ENCODE measurements around the gene TAF4.
"Not testable (repeated sequence)": the region's sequence is repeated elsewhere in the genome, so short reads cannot be mapped to it uniquely, and the experiment has no call there.

The TAF4 gene

DNA sequence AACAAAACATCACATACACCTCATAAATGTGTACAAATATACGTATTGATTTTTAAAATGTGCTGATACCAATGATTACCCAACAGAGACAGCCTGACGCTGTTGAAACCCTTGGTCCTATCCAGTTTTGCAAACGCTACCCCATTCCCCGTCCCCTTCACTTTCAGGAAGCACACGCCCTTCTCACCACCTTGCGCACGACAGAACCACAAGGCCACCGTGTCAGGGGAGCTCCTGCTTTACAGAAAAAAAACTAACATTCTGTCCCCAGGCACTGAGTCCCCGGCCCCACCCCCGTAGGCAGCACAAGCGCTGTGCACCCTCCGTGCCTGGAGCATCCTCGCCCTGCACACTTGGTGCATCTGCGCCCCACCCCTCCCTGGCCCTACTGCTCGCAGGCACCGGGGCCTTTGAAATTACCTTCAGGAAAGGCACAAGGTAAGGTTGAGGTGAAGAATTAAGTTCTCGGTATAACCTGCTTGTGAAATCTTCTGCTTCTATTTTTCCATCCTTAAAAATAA, 58.5 kb downstream of the TAF4 start:
- DNase-seq (ENCODE audit: extremely low read depth in 1 of 2, low read depth in 1 of 2) = no peak

DNA sequence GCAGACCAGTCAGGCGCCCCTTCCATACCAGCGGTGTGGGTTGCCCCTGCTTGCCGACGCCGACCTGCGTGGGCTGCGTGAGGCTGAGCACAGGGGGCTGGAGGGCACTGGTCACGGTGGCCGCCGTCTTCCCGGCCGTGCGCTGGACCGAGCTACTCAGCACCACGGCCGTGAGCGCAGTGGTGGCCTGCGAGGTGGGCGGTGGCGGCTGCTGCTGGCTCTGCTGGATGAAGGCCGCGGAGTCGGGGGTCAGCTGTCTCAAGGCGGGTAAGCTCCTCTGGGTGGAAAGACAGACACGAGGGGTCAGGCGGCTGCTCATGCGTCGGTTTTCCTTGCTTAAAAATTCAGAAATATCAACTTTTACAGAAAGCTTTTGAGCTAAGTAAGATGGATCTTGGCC, 59.2 kb downstream of the TAF4 start:
- DNase-seq (ENCODE audit: extremely low read depth in 1 of 2, low read depth in 1 of 2) = no peak

DNA sequence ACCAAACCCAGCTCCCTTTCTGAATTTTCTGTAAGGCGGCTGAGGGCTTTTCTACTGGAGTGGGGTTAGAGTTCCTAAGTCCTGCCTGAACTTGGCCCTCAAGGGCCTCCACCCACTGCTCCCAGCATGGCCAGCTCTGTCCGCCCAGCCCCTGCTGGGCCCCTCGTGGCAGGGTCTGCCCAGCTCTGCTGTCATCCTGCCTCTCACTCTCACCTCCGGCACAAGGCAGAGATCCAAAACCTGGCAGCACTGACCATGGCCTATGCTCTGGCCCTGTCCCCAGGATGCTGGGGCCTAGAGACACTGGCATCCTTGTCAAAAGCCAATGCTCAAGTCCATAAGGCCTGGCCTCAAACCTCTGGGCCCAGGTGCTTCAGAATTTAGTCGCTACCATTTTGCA, 61.1 kb downstream of the TAF4 start:
- no peak for DNase-seq (ENCODE audit: extremely low read depth in 1 of 2, low read depth in 1 of 2)

DNA sequence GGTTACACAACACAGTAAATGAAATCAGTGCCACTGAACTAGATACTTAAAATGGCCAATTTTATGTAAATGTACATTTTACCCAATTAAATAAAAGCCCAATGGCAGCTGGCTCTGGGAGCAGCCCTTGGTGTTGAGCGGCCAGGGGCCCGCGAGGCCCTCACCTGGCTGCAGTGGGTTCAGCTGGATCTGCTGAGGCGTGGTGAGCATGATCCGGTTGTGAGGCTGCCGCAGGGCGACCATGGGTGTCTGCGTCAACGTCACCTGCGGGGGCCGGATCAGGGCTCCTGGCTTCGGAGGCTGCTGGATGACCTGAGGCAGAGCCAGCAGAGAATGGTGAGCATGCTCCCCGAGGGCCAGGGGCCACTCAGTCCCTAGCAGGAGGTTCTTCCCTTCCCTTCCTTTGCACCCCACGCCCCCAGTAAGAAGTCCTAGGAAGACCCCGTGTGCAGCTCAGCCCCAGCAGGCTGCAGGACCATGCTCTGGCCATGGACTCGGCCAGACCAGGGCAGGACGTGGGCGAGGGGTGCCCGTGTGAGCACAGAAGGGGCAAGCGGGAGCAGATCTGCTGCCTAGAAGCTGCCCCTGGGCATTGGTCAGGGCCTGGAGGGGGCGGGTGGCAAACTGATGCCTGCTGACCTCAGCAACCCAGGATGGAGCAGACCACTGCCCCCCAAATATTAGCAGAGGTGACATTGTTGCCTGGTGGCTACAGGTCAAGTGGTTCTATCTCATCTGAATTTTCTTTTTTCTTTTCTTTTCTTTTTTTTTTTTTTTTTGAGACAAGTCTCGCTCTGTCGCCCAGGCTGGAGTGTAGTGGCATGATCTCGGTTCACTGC, 61.9 kb downstream of the TAF4 start:
- DNase-seq (ENCODE audit: extremely low read depth in 1 of 2, low read depth in 1 of 2) = no peak

DNA sequence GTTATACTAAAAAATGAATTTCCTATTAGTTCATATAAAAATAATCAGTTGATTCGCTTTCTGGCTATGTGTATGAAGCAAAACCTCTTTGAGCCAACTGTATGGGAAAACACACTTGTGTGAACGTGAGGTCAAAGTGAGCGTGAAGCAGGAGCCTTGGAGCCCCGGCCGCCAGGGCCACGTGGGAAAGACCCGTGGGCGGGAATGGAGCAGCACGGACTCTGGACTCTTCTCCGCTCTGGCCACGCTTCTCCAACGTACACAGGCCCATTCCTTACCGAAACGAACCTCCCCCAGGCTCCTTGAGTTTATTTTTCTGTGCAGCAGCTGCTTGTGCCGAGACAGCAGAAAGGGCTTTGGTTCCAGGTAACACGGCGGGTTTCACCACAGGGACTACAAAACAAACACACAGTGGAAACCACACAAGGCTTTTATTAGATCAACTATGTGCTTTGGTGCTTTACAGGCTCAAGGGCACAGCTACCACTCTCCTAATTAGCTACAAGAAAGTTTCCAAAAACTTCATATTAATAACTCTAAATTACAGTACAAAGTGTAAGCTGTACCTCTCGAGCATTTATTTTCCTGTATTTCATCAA, 62.7 kb downstream of the TAF4 start:
- DNase-seq (ENCODE audit: extremely low read depth in 1 of 2, low read depth in 1 of 2) = no peak

DNA sequence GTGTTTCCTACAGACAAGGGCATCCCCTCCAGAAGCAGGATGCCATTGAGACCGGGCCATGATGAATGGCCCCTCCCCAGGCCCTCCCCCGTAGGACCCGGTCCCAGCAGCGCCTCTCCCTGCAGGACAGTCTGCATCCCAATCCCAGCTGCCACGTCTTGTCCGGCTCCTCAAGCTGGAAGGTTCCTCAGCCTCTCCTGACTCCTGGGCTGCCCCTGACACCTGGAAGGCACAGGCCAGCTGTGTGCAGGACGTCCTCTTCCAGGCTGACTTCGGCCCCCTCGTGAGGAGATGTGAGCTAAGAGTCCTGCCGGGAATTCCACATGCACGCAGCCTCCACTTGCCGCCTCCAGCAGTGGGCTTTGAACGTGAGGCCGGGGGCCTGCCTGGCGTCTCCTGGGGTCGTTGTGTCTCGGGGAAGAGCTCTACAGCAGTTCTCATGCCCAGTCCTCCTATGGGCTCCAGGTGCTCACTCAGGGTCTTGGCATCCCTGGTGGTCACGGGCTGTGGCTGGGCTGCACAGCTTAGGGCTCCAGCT, 64.4 kb downstream of the TAF4 start:
- DNase-seq (ENCODE audit: extremely low read depth in 1 of 2, low read depth in 1 of 2) = no peak

DNA sequence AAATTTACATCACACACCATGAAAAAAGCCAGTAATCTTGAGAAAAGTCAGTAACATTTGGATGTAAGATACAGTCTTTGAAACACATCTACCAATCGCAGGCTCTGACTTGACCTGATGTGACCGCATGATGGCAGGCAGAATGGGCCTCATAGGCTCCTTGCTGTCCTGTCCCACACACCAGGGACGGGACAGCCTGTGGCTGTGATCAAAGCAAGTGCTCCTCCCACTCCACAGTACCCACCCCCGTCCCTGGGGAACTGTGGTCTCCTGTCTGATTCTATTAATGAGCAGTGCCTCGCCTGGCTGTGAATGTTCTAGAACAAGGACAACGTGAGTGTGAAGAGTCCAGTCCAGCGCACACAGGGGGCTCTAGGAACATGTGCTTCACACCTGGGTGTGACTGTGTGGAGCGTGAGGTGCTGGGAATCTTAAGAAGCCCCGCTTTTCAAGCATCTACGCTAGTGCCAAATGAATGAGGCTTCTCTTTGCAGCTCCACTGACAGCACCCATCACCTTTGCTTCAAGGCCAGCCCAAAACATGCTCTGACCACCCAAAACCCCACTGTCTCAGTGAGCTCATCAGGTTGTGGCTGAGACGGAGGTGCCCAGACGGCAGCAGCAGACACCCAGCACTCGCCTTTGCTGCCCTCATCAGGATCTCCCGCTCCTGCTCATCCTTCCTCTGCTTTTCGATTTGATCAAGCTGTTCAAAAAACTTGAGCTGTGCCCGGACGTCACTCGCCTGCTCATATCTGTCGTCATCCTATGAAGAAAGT, 67.1 kb downstream of the TAF4 start:
- DNase-seq (ENCODE audit: extremely low read depth in 1 of 2, low read depth in 1 of 2) = no peak

DNA sequence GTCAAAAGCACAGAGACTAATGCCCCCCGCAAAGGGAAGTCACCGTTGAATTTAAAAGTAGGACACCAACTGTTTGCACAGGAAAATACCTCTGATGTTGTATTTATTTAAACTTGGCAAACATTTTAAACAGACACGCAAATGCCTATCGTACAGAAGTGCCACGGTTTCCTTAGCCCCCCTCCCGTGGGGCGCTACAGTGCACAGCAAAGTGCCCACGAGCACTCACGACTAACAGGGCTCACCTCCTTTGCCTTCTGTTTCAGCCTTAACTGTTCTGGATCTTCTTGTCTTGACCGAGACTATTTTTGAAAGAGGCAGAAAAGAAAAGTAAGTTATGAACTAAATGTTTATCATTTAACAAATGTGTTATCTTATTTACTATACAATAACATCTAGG, 67.8 kb downstream of the TAF4 start:
- no peak for DNase-seq (ENCODE audit: extremely low read depth in 1 of 2, low read depth in 1 of 2)

DNA sequence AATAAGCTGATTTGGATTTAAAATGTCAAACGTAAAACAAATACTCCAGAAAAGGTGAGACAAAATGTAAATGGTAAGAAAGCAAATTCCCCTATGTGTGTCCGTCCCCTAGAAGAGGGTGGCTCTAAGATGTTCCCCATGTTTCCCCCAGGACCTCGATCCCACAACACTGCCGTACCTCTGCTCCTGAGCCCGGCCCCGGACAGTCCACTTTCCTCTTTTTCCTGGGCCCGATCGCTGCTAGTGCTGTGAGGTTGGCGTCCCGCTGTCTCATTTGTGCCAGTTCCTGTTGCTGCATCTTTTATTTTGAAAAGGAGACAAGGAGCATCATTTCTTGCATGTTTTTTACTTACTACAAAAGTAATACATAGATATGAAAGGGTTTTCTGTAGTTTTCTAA, 68.3 kb downstream of the TAF4 start:
- no peak for DNase-seq (ENCODE audit: extremely low read depth in 1 of 2, low read depth in 1 of 2)

DNA sequence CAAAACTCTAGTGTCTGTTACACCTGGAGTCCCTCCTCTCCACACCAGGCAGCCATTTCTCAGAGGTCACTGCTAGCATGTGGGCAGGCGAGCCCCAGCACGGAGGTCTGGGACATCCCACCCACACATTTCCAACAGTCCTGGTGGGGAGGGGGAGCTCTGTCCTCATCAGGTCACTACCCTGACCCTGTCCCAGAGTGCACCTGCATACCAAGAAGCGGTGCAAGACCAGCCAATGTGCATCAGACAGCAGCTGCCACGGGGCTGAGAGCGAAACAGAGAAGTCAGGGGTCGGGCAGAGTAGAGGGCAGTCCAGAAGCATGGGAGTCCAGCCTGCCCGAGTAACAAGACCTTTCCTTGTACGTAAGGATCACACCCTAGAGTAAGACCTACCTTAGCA, 71.1 kb downstream of the TAF4 start:
- no peak for DNase-seq (ENCODE audit: extremely low read depth in 1 of 2, low read depth in 1 of 2)

DNA sequence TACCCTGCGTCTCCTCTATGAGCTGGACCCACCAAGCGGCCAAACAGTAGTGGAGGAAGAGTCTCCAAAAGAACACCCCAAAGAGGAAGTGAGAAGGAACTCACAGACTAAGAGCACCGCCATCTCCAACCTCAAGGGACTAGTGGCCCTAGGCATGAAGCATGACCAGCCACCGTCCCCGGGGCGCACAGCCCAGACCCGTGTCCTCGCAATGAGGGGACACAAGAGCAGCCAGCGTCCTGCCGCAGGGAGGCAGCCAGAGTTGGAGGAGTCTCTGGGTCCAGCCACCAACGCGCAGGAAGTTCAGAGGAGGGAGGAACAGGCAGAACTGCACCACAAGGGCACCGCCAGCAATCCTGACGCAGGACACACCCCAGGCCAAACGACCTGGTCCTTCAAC, 72.6 kb downstream of the TAF4 start:
- no peak for DNase-seq (ENCODE audit: extremely low read depth in 1 of 2, low read depth in 1 of 2)

DNA sequence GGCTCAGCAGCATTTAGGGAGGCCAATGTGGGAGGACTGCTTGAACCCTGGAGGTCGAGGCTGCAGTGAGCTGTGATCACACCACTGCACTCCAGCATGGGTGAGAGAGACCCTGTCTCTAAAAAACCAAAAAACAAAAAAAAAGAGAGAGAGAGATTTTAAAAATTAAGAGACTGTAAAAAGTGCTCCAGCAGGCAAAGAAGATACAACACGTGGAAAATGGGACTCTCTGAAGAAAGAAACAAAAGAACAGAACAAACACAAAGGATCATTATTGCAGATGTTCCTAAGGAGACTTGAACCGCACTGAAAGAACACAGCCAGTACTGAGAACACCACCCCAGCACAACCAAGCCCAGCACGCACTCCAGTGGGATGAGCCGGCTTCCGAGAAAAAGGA, 74.2 kb downstream of the TAF4 start:
- DNase-seq (ENCODE audit: extremely low read depth in 1 of 2, low read depth in 1 of 2) = no peak

DNA sequence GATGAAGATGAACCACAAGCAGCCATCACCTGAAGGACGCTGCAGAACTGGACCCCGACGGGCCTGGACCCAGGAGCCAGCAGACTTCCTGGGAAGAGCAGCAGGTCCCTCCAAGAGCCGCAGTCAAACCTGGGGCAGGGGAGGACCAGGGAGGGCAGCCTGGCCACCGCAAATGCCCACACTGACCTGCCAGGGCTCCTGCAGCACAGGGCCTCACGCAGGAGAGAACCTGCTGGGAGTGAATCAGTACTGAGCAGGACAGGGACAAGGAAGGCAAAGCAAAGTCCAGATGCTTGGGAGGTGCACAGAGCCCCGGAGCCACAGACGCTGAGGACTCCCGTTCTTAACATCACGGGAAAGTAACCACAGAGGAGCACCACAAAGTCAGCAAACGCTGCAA, 75.2 kb downstream of the TAF4 start:
- no peak for DNase-seq (ENCODE audit: extremely low read depth in 1 of 2, low read depth in 1 of 2)

DNA sequence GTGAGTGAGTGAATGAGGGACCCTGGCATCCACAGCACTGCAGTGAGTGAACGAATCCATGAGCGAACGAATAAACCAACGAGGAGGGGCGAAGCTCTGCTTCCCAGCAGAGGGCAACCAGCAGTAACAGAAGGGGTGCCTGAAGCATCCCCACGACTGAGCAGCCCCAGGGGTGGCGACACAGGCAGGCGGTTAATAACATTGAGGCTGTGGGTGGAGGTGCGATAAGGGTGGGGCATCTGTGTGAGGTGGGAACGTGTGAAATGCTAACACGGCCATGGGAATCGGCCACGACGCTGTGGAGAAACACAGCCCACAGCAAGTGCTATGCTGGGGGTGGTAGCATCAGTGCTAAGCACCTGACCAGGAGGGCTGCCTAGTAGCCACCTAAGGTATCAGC, 75.9 kb downstream of the TAF4 start:
- DNase-seq (ENCODE audit: extremely low read depth in 1 of 2, low read depth in 1 of 2) = no peak

DNA sequence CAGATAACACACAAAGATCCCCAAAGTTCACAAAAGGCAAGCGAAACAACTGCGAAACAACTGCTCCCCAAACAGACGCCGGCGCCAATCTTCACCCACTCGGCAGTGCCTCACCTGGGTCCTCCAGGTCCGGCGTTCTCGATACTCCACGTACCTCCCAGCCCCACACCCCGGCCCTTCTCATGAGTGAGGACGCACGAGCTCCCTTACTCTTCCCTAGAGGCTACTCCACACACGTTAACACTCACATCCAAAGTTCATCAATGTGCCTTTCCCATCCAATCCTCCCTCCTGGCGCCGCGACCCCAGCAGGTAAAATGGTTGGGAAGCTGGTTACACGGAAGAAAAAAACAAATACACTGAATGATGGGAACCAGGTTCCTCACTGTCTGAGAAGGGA, 77.0 kb downstream of the TAF4 start:
- DNase-seq (ENCODE audit: extremely low read depth in 1 of 2, low read depth in 1 of 2) = no peak

DNA sequence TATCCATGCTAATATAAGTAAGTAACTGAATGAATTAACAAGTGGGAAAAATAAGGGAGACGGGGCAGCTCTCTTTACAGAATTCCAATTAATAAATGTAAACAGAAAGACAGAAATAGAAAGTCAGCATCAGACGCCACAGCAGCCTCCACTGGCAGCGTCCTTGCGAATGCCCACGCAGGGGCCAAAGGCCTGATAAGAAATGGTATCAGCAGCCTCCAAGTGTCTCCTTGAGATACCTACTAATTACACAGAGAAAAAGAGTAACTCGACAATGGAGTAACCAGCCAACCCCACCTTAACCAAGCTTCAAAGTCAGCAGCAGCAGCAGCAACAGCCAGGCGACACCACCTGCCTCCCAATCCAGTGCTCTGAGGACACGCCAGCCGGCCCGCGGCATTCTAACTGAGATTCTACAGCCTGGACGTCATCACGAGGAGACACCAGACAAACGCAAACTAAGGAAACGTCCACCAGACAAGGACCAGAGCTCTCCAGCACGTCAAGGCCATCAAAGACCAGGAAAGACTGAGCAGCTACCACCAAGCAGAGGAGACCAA, 78.8 kb downstream of the TAF4 start:
- DNase-seq (ENCODE audit: extremely low read depth in 1 of 2, low read depth in 1 of 2) = no peak

DNA sequence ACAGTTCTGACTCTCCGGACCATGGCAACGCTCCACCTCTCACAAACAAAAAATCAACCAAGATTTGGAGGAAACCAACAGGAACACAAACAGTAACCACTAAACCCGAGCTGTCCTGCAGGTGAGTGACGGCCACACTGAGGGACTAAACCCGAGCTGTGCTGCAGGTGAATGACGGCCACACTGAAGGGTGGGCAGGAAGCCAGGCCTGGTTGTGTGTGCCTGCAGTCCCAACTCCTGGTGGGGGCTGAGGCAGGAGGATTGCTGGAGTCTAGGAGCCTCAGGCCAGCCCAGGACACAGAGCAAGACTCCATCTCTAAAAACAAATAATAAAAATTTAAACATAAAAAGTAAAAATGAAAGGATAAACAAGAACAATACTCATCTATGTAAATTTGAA, 80.6 kb downstream of the TAF4 start:
- no peak for DNase-seq (ENCODE audit: extremely low read depth in 1 of 2, low read depth in 1 of 2)

DNA sequence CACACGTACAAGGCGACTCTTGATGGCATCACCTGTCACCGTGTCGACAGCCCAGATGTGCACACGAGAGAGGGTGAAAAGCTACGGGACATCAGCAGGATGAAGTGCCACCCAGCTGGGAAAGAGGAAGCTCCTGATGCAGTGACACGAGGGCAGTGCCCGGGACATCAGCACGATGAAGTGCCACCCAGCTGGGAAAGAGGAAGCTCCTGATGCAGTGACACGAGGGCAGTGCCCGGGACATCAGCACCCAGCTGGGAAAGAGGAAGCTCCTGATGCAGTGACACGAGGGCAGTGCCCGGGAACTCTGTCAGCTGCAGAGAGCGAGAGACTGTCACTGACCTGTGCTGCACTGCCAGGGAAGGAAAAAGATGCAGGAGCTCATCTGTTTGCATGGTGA, 81.2 kb downstream of the TAF4 start:
- not testable (repeated sequence) for DNase-seq (ENCODE audit: extremely low read depth in 1 of 2, low read depth in 1 of 2)

DNA sequence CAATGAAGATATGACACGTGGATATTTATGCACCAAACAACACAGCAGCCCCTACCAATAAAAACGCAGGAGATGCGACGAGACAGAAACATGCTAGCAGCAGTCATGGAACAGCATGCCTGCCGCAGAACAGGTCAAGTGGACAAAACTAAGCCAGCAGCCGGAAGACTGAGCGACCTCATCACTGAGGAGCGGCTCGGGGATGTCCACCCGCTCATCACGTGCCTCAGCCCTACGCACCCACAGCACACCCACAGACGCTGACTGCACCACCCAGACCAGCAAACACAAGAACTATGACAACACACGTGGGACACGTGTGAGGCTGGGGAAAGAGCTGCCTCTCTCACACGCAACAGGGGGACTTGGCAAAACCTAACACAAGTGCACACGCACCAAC, 81.7 kb downstream of the TAF4 start:
- no peak for DNase-seq (ENCODE audit: extremely low read depth in 1 of 2, low read depth in 1 of 2)

DNA sequence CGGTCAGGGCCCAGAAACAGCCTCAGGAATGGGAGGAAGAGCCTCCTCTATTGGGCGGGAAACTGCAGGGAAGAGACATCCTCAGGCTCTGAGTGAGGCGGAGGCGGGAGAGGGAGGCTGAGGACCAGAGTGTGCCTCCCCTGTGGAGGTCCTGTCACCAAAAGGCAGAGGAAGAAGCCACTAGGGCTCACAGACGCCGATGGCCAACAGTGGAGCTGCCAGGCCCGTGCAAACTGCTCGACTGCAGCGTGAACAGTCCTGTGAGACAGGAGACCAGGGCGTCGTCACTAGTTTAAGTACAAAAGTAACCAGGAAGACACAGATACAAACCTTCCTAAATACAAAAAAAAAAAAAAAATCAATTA, 82.7 kb downstream of the TAF4 start:
- DNase-seq (ENCODE audit: extremely low read depth in 1 of 2, low read depth in 1 of 2) = no peak
